ENCODE data around the gene NEGR1. TPM values are rescaled to one million over a fixed set of nuclear protein-coding genes. Genes with fewer than 3 reads are reported as not detected.

Gene NEGR1
- total RNA-seq, 2 experiments from 2014 or later: not detected

GRCh38 chr1:71689635-71690034 is 592.7 kb downstream of the NEGR1 start:
- no peak for ATAC-seq
- Mint-ChIP-seq H3K4me1 (ENCODE audit: low read depth) (no peaks in the 10 kb centered on the region), H3K9me3 (no peaks in the 10 kb centered on the region), H3K27me3 (no peaks in the 10 kb centered on the region), H3K27ac (no peak overlapping the region), H3K36me3 (ENCODE audit: low read depth) (no peaks in the 10 kb centered on the region), H3K4me3 (no peak overlapping the region)
- no peak for DNase-seq
- TF ChIP-seq CTCF (IDR thresholded peaks at IDR 0.05): no peak
- ChIA-PET CTCF (no interaction called here), POLR2A (no interaction called here)
- intact Hi-C loops (cut with micrococcal nuclease): no loop called here

GRCh38 chr1:71687376-71687775 is 595.0 kb downstream of the NEGR1 start:
- no peaks in the 10 kb centered on the region for H3K36me3 Mint-ChIP-seq (ENCODE audit: low read depth)

GRCh38 chr1:71676979-71677925 is 605.1 kb downstream of the NEGR1 start:
- Mint-ChIP-seq H3K4me1 (ENCODE audit: low read depth) (no peaks in the 10 kb centered on the region), H3K27me3 (no peaks in the 10 kb centered on the region), H3K4me3 (no peak overlapping the region), H3K27ac (no peak overlapping the region), H3K36me3 (ENCODE audit: low read depth) (no peaks in the 10 kb centered on the region), H3K9me3 (no peaks in the 10 kb centered on the region)
- intact Hi-C loops (cut with micrococcal nuclease): no loop called here
- TF ChIP-seq CTCF (IDR thresholded peaks at IDR 0.05): no peak
- POLR2A ChIA-PET: no interaction called here
- DNase-seq (no peak), ATAC-seq (no peak)
- CTCF ChIA-PET: interaction anchor here (0.5 kb wide), 1 partner anchor 8 kb away, joined by 3 read pairs; no protein-coding TSS in a partner anchor

More at GRCh38 chr1:71687376-71687775, 595.0 kb downstream of the NEGR1 start:
- CTCF ChIA-PET: no interaction called here
- no peaks in the 10 kb centered on the region for H3K9me3 Mint-ChIP-seq
- no peak for TF ChIP-seq CTCF (IDR thresholded peaks at IDR 0.05)
- H3K4me3 Mint-ChIP-seq: no peak overlapping the region
- no peaks in the 10 kb centered on the region for H3K4me1 Mint-ChIP-seq (ENCODE audit: low read depth)
- H3K27ac Mint-ChIP-seq: no peak overlapping the region
- POLR2A ChIA-PET: no interaction called here
- H3K27me3 Mint-ChIP-seq: no peaks in the 10 kb centered on the region
- ATAC-seq (no peak), DNase-seq (no peak)
- intact Hi-C loops (cut with micrococcal nuclease): no loop called here

GRCh38 chr1:71668065-71668464 is 614.3 kb downstream of the NEGR1 start:
- H3K4me1 Mint-ChIP-seq (ENCODE audit: low read depth): no peaks in the 10 kb centered on the region
- intact Hi-C loops (cut with micrococcal nuclease): no loop called here
- H3K36me3 Mint-ChIP-seq (ENCODE audit: low read depth): no peaks in the 10 kb centered on the region
- H3K27me3 Mint-ChIP-seq: no peaks in the 10 kb centered on the region
- no peak overlapping the region for H3K4me3 Mint-ChIP-seq
- no peak overlapping the region for H3K27ac Mint-ChIP-seq
- TF ChIP-seq CTCF (IDR thresholded peaks at IDR 0.05): no peak
- ATAC-seq: no peak
- no peak for DNase-seq
- no peaks in the 10 kb centered on the region for H3K9me3 Mint-ChIP-seq
- ChIA-PET POLR2A (no interaction called here), CTCF (no interaction called here)

- no peak overlapping the region for H3K4me3 Mint-ChIP-seq
- H3K36me3 Mint-ChIP-seq (ENCODE audit: low read depth): no peaks in the 10 kb centered on the region
- POLR2A ChIA-PET: no interaction called here
- no peaks in the 10 kb centered on the region for H3K27me3 Mint-ChIP-seq
- ATAC-seq (no peak), DNase-seq (no peak)
- H3K9me3 Mint-ChIP-seq: no peaks in the 10 kb centered on the region
- H3K27ac Mint-ChIP-seq: no peak overlapping the region
- no peak for TF ChIP-seq CTCF (IDR thresholded peaks at IDR 0.05)
- CTCF ChIA-PET: no interaction called here
- intact Hi-C loops (cut with micrococcal nuclease): no loop called here
- H3K4me1 Mint-ChIP-seq (ENCODE audit: low read depth): no peaks in the 10 kb centered on the region
Measured at GRCh38 chr1:71667216-71667615, 615.1 kb downstream of the NEGR1 start.
